Measurements from ENCODE around the gene WDR36.

GRCh38 chr5:111077678-111078077, 14.5 kb upstream of the WDR36 start:
- no peak for TF ChIP-seq CTCF (IDR thresholded peaks at IDR 0.05)
- TF ChIP-seq POLR2A (IDR thresholded peaks at IDR 0.05), result no peak
